Stimulated activated CD4-positive, alpha-beta T cell treated with anti-CD3 and anti-CD28 coated beads, Interleukin-4, amount 100 ng/mL, for 48 hours (primary cell): ENCODE measurements around the gene CHRNG.

Source experiments
- DNase-seq, 2 donors: peaks; one replicate each; pipeline ENCODE4 v3.0.0-alpha.2; 2020; ENCODE audit warnings: low read depth in 2 of 2

The CHRNG gene

DNA sequence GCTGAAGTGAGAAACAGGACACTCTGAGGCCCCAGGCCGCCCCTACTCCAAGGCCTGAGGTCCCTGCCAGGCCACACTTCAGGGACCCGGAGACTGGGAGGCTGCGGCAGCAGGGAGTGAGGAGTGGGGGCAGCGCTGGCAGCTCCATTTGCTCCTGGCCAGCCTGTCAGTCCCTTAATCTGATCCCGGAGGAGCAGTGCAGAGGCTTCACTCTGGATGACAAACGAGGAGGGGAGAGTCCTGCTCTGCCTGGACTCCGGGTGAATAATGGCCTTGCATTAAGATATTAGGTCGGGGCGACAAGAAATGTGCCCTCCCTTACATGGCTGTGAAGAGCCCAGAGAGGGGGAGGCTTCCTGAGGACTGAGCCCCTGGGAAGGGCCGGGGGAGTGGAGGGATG, 33.6 kb upstream of the CHRNG start:
- DNase-seq = no peak

GRCh38 chr2:232506709-232507108, 32.8 kb upstream of the CHRNG start:
- no peak for DNase-seq

DNA sequence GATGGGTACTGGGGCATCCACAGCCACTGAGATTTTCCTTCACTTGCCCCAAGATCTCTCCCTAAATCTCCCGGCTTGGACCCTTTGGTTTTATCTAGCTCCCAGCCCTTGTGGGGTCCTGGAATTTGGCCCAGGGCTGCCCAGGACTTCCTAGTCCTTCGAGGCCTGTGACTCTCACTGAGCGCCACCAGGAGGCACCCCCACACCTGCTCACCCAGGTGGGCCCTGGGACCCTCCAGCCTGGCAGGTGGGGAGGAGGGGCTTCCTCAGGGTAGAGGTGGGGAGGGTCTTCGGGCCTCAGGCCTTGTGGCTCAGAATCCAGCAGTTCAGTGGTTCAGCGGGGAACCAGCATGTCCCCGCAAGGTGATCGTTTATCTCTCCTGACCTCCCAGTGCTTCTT, 31.2 kb upstream of the CHRNG start:
- DNase-seq = no peak

GRCh38 chr2:232511336-232511890, 28.1 kb upstream of the CHRNG start:
- no peak for DNase-seq

DNA sequence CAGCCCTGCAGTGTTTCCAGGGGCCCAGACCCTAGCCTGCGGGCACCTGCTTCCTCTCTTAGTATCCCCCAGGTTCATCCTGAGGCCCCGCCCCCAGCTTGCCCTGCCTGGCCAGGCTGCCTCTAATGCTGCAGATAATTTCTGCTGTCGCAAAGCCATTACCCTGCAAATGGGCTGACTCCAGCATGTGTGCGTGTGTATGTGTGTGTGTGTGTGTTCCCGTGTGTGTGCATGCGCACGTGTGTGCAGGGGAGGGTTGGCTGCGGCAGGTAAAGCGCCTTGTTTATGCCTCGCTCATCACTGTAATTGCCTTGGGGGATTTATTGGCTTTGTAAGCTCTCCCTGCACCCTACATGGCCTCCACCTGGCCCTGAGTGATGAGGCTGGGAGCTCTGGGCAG, 26.9 kb upstream of the CHRNG start:
- DNase-seq = no peak

GRCh38 chr2:232513353-232513752, 26.1 kb upstream of the CHRNG start:
- DNase-seq = no peak

GRCh38 chr2:232515639-232516038, 23.9 kb upstream of the CHRNG start:
- no peak for DNase-seq

DNA sequence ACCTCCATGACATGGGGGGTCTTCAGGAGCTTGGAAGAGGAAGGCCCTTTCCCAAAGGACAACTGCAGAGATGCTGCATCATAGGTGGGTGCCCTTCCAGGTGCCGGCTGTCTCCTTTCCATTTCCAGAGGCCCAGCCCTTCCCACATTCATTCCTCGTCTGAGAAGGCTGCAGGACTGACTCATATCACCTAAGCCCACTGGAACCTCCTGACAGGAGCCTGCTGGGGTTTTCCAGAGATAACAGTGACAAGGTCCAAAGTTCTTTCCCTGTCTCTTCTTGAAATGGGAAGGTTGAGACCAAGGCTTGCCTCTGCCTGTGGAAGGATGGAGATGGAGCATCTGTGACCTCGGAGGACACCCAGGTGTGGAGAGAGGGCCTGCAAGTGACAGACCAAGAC, 22.9 kb upstream of the CHRNG start:
- no peak for DNase-seq

DNA sequence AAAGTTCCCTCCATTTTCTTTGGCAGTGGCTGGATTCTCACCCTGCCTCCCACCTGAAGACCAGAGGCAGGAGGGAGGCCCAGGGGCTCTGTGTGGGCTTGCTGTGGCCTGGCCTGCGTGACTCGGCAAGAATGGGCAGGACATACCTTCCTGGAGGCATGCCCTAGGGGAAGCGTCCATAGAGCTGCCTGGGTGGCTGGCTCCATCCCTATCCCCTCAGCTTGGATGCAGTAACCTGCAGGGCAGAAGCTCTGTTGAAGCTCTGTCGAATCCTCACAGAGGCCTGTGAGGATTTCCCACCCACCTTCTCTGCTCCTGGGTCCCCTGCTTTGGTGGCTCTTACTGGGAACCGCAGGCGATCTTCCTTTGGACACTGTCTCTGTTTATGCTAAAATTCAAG, 20.6 kb upstream of the CHRNG start:
- no peak for DNase-seq

DNA sequence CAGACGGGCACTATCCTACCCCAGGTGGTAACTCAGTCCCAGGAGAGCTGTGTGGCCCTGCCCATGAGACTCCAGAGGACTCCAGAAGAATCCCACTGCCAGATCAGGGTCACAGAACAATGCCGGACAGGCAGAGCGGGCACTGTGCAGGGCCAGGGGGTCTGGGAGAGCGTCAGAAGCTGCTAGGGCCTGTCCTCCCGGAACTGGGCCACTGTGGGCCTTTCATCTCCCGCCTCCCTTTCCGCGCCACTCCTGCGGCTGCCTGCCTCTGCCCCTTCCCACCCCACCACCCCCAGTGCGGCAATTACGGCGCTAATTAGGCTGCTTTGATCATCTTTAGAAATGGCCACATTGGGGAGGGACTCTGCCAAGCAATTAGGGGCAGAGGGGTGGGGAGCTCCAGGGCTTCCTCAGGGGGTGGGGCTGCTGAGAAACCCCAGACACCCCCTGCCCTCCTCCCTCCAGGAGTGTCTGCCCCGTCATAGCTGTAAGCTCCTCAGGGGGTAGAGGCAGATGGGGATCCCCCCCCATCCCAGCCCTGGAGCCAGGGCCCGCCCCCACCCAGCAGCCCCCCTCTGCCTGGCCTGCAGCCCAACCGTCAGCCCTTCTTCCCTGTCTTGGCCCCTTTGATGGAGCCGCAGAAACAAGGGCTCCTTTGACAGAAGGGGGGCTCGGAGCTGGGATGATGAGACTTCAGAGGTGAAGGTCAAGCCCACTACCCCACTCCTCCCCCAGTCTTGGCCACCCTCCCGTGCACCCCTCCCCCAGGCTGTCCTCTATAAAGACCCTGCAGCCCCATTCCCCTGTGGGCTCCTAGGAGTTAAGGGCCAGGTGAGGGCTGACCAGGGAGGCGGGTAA, 19.7 kb upstream of the CHRNG start, which contains the start of gene PRSS56:
Gene PRSS56 (plus strand): TSS at position 808 of the 858 bp plus-strand sequence. CDS start 211 bp downstream, outside the sequence.
- DNase-seq = no peak

- DNase-seq = no peak
Observed at GRCh38 chr2:232520489-232520888, 19.0 kb upstream of the CHRNG start.

- DNase-seq = no peak
Observed at GRCh38 chr2:232521098-232521497, 18.4 kb upstream of the CHRNG start.

DNA sequence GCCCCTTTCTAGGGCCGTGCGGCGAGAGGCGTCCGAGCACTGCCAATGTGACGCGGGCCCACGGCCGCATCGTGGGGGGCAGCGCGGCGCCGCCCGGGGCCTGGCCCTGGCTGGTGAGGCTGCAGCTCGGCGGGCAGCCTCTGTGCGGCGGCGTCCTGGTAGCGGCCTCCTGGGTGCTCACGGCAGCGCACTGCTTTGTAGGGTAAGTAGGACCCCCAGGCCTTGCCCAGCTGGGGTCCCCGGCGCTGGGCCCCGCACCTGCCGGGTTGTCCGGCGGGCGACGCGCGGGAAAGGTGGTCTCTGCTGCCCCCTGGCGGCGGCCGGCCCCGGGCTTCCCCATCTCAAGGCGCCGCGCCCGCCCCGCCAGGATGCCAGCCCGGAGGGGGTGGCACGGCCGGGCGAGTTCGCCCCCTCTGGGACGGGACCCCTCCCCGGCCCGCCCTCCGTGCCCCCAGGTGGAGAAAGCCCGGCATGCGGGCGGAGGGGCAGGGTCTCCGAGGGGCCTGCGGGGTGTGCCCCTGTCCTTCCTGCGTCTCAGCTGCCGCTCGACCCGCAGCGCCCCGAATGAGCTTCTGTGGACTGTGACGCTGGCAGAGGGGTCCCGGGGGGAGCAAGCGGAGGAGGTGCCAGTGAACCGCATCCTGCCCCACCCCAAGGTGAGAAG, 17.4 kb upstream of the CHRNG start:
- DNase-seq = peak; percentile 59 to 74

DNA sequence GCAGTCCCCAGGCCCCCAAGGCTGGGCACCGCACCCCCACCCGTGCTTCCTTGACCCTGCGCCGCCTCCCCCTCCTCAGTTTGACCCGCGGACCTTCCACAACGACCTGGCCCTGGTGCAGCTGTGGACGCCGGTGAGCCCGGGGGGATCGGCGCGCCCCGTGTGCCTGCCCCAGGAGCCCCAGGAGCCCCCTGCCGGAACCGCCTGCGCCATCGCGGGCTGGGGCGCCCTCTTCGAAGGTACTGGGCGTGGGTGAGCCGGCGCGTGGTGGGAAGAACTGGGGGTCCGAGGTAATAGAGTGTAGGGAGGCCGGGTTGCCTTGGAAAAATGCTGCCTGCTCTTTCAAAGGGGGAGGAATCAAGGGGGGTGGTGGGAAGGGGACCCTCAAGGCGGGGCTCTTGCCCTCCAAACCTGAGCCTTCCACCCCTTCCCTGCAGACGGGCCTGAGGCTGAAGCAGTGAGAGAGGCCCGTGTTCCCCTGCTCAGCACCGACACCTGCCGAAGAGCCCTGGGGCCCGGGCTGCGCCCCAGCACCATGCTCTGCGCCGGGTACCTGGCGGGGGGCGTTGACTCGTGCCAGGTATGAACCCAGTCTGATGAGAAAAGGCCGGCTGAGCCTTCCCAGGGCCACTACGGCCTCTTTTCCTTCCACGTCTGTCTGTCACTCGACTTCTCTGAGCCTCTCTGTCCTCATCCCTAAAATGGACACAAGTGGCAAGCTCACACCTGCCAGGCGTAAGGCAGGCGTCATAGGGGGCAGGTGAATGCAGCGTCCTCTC, 16.7 kb upstream of the CHRNG start:
- DNase-seq = no peak

- DNase-seq = no peak
Observed at GRCh38 chr2:232523402-232523681, 16.1 kb upstream of the CHRNG start.

DNA sequence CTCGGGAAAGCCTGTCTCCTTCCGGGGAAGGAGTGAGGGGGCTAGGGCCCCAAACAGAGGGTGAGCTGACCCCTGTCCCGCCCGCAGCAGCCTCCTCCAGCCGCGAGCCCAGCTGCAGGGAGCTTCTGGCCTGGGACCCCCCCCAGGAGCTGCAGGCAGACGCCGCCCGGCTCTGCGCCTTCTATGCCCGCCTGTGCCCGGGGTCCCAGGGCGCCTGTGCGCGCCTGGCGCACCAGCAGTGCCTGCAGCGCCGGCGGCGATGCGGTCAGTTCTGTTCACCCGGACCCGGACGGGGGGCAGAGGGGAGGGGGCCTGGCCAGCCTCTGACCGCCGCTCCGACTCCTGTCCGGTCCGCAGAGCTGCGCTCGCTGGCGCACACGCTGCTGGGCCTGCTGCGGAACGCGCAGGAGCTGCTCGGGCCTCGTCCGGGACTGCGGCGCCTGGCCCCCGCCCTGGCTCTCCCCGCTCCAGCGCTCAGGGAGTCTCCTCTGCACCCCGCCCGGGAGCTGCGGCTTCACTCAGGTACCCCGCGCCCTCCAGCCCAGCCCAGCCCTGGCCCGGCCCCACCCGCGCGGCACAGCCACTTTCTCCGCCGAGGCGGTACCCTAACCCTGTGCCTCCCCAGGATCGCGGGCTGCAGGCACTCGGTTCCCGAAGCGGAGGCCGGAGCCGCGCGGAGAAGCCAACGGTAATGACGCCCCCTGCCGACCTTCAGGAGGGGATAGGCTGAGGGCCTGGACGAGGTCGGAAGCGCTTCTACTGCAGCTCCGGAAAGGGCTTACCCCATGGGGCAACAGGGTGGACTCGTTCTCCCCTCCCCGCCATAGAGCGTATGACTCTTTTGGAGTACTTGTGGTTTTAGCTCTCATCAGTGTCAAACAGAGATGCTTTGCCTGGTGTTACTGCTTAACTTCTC, 15.6 kb upstream of the CHRNG start:
- peak in 1 of 2 donors; percentile 33 for DNase-seq

DNA sequence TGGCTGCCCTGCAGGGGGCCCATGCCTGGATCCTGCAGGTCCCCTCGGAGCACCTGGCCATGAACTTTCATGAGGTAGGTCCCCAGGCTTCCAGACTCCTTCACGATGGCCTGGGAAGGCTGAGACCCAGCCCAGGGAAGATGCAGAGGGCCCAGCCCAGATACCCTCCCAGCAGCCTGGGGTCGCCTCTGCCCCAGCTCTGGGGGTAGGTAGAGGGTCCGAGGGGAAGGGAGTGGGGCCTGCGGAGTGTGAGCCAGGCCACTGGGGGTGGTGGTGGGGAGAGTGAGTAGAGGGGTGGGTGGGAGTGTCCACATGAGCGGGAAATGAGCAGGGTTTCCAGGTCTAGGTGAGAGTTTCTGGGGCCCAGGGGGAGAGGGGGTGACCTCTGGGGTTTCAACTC, 14.7 kb upstream of the CHRNG start:
- no peak for DNase-seq

DNA sequence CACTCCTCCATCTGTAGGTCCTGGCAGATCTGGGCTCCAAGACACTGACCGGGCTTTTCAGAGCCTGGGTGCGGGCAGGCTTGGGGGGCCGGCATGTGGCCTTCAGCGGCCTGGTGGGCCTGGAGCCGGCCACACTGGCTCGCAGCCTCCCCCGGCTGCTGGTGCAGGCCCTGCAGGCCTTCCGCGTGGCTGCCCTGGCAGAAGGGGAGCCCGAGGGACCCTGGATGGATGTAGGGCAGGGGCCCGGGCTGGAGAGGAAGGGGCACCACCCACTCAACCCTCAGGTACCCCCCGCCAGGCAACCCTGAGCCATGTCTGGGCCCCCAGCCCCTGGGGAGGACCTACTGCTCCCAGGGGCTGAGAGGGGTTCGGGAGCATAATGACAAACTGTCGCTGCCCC, 14.3 kb upstream of the CHRNG start:
- no peak for DNase-seq

DNA sequence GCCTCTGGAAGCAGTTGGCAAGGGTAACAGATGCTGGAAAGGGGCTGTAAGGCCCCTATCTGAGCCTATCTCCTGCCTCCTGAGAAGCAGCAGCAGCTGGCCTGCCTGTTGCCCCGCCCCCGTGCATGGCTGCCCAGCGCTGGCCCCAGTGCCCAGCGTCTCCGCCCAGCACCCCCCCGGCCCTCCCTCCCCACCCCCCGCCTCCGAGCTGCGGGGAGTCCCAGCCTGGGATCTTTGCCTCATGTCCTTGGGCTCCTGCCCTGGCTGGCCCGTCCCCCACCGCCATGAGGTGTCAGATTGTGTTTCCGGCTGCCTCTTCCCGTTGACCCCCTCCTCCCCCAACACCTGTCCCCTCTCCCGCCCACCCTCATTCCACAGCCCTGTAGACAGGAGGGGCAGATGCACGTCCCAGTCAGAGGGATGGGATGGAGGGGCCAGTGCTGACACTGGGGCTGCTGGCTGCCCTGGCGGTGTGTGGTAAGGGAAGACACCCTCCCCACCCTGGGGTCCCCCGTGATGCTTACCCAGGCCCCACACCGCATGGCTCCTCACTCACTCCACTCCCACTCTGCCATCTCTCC, 13.6 kb upstream of the CHRNG start, which contains the start of gene CHRND:
Gene CHRND (plus strand): TSS at position 370 of the 581 bp plus-strand sequence. CDS start 56 bp downstream, at position 426.
- DNase-seq = no peak

GRCh38 chr2:232526372-232526941, 13.0 kb upstream of the CHRNG start:
- no peak for DNase-seq
